ENCODE measurements around the gene COA1.
"Not testable (repeated sequence)": the region's sequence is repeated elsewhere in the genome, so short reads cannot be mapped to it uniquely, and the experiment has no call there.

COA1 gene

GRCh38 chr7:43752411-43752810, 23.1 kb upstream of the COA1 start:
- no peak overlapping the region for H3K4me3 ChIP-seq (ENCODE audit: low read length)
- no peak for TF ChIP-seq ZNF274 (IDR thresholded peaks at IDR 0.05; ENCODE audit: low read depth, low read length)

GRCh38 chr7:43750016-43750887, 20.9 kb upstream of the COA1 start:
- no peak for TF ChIP-seq ZNF274 (IDR thresholded peaks at IDR 0.05; ENCODE audit: low read depth, low read length)
- no peak overlapping the region for H3K4me3 ChIP-seq (ENCODE audit: low read length)

GRCh38 chr7:43749383-43749940, 20.1 kb upstream of the COA1 start:
- no peak overlapping the region for H3K4me3 ChIP-seq (ENCODE audit: low read length)
- no peak for TF ChIP-seq ZNF274 (IDR thresholded peaks at IDR 0.05; ENCODE audit: low read depth, low read length)

- TF ChIP-seq ZNF274 (IDR thresholded peaks at IDR 0.05; ENCODE audit: low read depth, low read length): no peak
- no peak overlapping the region for H3K4me3 ChIP-seq (ENCODE audit: low read length)
Observed at GRCh38 chr7:43747328-43748105, 18.2 kb upstream of the COA1 start.

- TF ChIP-seq ZNF274 (IDR thresholded peaks at IDR 0.05; ENCODE audit: low read depth, low read length): no peak
- no peak overlapping the region for H3K4me3 ChIP-seq (ENCODE audit: low read length)
Observed at GRCh38 chr7:43742692-43743091, 13.4 kb upstream of the COA1 start.

GRCh38 chr7:43737467-43738127, 8.3 kb upstream of the COA1 start:
- no peak for TF ChIP-seq ZNF274 (IDR thresholded peaks at IDR 0.05; ENCODE audit: low read depth, low read length)
- no peak overlapping the region for H3K4me3 ChIP-seq (ENCODE audit: low read length)

- TF ChIP-seq ZNF274 (IDR thresholded peaks at IDR 0.05; ENCODE audit: low read depth, low read length): no peak
- H3K4me3 ChIP-seq (ENCODE audit: low read length): no peak overlapping the region
Observed at GRCh38 chr7:43735802-43736603, 6.7 kb upstream of the COA1 start.

- no peak for TF ChIP-seq ZNF274 (IDR thresholded peaks at IDR 0.05; ENCODE audit: low read depth, low read length)
- no peak overlapping the region for H3K4me3 ChIP-seq (ENCODE audit: low read length)
Observed at GRCh38 chr7:43735403-43735801, 6.1 kb upstream of the COA1 start.

GRCh38 chr7:43734575-43735332, 5.4 kb upstream of the COA1 start:
- not testable (repeated sequence) for H3K4me3 ChIP-seq (ENCODE audit: low read length)

- not testable (repeated sequence) for H3K4me3 ChIP-seq (ENCODE audit: low read length)
Observed at GRCh38 chr7:43731494-43731893, 2.2 kb upstream of the COA1 start.

GRCh38 chr7:43729924-43730248, 563 bp upstream of the COA1 start:
- TF ChIP-seq ZNF274 (IDR thresholded peaks at IDR 0.05; ENCODE audit: low read depth, low read length): no peak
- peak overlapping the region; percentile 72 for H3K4me3 ChIP-seq (ENCODE audit: low read length)

- no peak for TF ChIP-seq ZNF274 (IDR thresholded peaks at IDR 0.05; ENCODE audit: low read depth, low read length)
- peak overlapping the region; percentile 22 for H3K4me3 ChIP-seq (ENCODE audit: low read length)
Observed at GRCh38 chr7:43727494-43727893, 1.8 kb downstream of the COA1 start.

GRCh38 chr7:43727003-43727402, 2.3 kb downstream of the COA1 start:
- H3K4me3 ChIP-seq (ENCODE audit: low read length): no peak overlapping the region; the same call in 1 of the 2 replicates
- TF ChIP-seq ZNF274 (IDR thresholded peaks at IDR 0.05; ENCODE audit: low read depth, low read length): no peak
